Activated CD4-positive, alpha-beta T cell treated with anti-CD3 and anti-CD28 coated beads, Interleukin-10, Interleukin-2, amounts not matched to agents 100 ng/mL and 50 ng/mL, durations not matched to agents 16 hours and 8 hours (primary cell): ENCODE results near the gene IL10RB.
"Not testable (repeated sequence)": the region's sequence is repeated elsewhere in the genome, so short reads cannot be mapped to it uniquely, and the experiment has no call there.

Experiments
- DNase-seq: peaks from one replicate; pipeline ENCODE4 v3.0.0-alpha.2; 2020

Gene IL10RB

DNA sequence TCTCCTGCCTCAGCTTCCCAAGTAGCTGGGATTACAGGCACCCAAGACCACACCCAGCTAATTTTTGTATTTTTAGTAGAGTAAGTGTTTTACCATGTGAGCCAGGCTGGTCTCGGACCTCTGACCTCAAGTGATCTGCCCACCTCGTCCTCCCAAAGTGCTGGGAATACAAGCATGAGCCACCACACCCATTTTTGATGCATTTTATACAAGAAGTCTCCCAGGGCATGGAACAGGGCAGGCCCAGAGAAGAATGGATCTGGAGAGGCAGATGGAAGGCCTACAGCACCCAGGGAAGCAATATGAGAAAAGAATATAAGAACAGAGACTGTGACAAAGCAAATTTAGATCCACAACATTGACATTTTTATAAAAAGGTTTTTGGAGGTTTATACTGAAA lies 39.8 kb downstream of the IL10RB start:
- no peak for DNase-seq

DNA sequence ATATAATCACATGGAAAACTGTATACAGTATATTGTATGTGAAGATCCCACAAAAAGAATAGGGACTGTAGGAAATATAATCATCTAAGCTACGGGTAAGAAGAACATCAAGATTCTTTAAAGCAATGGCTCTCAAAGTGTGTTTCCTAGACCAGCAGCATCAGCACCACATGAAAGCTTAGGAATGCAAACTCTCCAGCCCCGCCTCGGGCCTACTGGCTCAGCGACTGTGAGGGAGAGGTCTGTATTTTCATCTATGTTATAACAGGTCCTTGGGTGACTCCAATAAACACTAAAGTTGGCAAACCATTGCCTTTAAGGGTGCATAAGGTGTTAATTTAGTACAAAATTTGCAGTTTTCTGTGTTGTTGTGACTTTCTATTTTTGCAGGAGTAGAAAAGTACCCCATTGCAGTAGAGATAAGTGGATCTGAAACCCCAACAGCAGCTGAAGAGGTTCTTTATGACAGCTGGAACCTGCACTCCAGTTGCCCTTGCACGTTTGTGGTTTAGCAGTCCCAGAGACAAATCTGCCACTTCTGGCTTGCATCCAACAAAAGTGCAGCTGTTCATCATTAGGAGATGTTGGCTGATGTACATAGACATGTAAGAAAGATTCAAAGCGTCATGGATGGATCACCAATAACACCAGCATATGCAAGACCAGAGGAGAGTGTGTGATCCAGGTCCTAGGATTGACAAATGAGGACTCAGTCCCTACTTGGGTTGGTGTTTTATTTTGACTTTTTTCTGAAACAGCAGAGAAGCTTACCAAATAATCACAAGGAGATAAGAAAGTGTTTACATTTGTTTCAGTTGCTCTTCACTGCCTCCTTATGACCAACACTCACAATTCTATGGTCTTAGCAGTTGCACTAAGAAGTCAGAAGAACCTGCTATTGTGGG lies 42.7 kb downstream of the IL10RB start:
- DNase-seq: peak; percentile 10

DNA sequence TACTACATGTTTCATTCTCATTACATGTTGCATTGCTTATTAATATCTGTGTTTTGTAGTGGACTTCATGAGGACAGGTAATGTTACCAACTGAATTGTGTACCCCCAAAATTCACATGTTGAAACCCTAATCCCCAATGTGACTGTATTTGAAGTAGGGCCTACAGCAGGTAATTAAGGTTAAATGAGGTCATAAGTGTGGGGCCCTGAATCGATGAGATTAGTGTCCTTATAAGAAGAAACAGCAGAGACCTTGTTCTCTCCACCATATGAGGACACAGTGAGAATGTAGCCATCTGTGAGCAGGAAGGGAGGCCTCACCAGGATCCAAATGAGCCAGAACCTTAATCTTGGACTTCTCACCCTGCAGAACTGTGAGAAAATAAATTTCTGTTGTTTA lies 43.6 kb downstream of the IL10RB start:
- DNase-seq: no peak

DNA sequence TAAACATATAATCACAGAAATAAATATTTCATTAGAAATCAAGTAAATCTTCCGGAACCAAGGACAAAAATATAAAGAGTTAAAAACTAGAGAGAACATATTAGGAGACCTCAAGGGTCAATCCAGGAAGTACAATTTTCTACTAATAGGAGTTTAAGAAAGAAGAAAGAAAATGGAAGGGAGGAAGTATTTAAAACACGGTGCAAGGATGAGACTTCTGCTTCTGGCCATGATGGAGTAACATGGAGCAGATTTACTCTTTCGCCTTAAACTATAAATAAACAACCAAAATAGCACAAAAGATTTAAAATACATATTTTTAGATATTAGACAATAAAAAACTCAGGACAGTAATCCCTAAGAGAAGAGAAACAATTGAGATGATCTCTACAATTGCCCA lies 46.0 kb downstream of the IL10RB start:
- DNase-seq: no peak

DNA sequence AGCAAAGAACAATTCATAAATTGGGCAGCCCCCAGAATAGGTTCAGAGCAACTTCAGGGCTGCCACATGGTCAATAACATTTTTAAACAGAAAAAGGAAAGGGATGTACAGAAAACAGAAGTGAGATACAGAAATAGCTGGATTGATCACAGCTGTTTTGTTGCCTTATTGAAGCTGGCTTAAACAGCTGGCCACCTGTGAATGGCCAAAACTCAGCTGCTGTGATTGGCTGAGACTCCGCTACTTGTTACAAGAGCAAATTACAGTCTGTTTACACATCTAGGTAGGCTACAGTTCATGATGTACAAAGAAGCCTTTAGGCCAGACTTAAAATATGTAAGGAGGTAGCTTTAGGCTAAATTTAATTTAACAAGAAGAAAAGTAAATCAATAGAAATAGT lies 47.0 kb downstream of the IL10RB start:
- DNase-seq: no peak

DNA sequence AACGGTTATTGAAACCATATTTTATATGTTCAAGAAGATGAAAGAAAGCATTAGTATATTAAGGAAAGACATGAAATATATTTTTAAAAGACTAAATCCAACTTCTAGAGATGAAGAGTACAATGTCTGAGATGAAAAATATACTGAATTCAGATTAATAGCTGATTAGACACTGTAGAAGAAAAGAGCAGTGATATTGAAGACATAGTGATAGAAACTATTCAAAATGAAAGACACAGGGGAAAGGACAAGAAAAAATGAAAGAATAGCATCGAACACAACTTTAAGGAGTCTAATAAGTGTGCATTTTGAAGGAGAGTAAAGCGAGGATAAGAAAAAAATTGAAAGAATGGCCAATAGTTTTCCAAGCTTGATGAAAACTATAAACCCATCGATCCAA lies 47.4 kb downstream of the IL10RB start:
- DNase-seq: no peak

DNA sequence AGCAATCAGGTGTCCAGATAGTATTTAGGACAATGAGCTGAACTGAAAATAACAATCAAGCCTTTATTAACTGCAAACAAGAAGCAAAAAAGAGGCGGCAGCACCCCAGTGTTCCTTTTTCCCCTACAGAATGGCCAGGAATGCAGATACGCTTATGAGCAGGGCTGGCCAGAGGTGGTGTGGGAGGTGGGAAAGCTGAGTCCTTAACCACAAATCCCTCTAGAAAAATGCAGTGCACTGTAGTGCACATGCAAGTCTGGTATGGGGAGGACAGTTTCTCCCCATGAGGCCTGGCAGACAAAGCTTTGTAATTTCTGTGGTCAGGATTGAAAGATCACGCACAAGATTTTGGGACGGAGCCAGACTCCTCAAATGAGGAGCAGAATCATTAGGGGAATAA lies 47.9 kb downstream of the IL10RB start:
- no peak for DNase-seq

DNA sequence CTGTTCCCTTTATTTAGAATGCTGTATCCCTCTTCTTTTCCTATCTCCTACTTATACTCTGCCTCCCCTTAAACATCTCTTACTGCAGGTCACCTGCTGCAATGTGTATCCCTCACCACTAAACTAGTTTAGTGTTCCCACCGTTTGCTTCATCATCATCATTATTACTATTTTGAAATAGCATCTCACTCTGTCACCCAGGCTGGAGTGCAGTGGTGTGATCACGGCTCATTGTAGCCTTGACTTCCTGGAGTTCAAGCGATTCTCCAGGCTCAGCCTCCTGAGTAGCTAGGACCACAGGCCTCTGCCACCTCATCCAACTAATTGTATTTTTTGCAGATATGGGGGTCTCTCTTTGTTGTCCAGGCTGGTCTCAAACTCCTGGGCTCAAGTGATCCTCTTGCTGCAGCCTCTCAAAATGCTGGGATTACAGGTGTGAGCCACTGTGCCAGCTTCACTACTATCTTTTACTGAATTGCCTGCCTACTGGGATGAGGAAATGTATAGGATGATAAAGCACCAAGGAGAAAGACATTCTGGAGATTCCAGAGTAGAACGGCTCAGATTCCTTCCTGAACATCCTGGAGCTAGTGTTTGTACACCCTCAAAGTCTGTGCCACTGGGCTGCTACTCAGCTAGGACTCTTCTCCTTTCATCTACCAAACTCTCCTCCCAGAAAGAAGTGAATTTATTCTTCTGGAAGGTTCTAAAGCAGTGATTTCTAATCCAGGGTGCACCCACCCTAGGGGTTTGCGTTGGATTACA lies 50.0 kb downstream of the IL10RB start:
- DNase-seq: no peak

DNA sequence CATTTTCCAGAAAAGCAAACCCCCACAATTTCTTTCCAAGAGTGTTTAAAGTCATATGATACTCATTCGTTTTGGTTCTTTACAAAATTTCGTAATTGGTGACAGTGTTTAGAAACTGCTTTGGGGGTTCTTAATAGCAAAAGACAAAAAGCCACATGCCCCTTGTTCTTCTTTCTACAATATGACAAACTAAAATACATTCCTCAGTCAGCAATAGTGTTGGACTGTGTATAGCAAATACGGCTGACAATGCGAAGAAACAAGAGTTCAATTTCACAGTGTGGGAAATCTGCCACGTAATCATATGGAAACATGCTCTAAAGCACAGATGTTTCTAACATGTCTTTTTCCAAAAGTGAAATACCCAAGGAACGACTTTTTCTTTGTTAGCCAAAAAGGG lies 51.0 kb downstream of the IL10RB start:
- DNase-seq: no peak

DNA sequence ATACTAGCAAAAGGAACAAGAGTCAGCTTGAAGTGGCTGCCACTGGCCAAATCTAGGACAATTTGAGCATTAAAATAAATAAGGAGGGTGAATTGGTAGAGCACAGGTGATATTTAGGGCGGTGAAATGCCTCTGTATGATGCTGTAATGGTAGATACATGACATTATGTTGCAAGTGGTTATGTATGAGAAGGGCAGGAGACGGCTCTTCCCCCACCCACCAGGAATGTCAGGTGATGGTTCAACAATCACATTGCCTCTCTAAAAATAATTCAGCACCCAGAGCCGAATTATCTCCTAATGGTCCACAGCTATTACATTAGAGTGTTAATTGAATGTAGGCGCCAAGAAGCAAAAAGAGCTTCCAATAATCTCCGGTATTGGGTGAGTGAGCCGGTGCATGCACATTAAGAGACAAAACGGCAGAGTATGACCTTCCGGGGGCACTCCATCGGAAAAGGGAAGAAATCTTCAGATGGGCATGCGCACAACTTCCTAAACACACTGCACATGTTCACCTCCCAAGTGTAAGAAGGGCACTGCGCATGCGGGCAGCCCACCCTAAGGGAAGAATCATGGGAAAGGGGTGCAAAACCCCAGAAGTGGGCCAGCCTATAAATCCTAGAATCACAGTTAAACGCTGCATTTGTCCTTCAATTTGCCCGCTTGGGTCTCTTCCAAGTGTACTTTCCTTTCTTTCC lies 51.8 kb downstream of the IL10RB start:
- DNase-seq: no peak

DNA sequence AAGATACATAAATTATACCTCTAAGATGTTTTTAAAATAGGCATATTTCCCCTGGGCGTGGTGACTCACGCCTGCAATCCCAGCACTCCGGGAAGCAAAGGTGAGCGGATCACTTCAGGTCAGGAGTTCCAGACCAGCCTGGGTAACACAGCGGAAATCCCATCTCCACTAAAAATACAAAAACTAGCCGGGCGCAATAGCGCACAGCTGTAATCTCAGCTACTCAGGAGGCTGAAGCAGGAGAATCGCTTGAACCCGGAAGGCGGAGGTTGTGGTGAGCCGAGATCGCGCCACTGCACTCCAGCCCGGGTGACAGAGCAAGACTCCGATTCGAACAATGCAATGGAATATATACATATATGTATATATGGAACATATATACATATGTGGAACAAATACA lies 54.8 kb downstream of the IL10RB start:
- not testable (repeated sequence) for DNase-seq

DNA sequence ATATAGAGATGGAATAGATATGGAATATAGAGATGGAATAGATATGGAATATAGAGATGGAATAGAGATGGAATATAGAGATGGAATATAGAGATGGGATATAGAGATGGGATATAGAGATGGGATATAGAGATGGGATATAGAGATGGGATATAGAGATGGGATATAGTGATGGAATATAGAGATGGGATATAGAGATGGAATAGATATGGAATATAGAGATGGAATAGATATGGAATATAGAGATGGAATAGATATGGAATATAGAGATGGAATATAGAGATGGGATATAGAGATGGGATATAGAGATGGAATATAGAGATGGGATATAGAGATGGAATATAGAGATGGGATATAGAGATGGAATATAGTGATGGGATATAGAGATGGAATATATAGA lies 57.4 kb downstream of the IL10RB start:
- DNase-seq: not testable (repeated sequence)

DNA sequence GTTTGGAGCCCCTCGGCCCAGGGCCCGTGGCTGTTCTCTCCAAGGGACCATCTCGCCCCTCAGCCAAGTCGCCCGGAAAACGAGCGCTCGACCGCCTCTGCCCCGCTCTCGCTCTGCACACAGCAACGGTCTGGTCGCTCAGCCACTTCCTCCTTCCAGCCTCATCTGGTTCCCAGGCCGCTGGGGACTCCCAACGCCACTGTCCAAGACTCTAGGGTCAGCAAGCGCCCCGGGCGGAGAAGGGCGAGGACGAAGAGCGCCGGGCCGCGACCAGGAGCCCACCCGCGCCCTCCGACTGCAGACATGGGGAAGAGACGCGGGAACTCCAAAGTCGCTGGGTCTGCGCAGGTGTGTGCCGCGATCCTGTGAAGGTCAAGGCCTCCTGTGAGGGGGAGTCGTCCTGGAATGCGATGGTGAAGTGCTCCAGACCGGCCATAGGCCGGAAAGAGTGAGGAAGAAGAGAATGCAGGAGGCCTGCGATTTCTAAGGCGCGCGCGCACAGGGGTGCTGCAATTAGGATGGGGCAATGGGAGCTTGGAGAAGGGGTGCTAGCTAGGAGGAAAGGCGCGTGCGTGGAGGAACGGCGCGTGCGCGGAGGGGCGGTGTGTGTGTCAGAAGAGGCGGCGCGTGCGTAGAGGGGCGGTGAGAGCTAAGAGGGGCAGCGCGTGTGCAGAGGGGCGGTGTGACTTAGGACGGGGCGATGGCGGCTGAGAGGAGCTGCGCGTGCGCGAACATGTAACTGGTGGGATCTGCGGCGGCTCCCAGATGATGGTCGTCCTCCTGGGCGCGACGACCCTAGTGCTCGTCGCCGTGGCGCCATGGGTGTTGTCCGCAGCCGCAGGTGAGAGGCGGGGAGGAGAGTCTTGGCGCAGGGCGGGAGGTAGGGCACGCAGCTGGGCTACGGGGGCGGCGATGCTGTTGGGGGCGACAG lies 58.4 kb downstream of the IL10RB start, which contains the start of gene IFNAR1:
IFNAR1 (plus strand) TSS at position 680 of the 931 bp plus-strand sequence; CDS start at position 766, 86 bp downstream.
- DNase-seq: peak; percentile 99

DNA sequence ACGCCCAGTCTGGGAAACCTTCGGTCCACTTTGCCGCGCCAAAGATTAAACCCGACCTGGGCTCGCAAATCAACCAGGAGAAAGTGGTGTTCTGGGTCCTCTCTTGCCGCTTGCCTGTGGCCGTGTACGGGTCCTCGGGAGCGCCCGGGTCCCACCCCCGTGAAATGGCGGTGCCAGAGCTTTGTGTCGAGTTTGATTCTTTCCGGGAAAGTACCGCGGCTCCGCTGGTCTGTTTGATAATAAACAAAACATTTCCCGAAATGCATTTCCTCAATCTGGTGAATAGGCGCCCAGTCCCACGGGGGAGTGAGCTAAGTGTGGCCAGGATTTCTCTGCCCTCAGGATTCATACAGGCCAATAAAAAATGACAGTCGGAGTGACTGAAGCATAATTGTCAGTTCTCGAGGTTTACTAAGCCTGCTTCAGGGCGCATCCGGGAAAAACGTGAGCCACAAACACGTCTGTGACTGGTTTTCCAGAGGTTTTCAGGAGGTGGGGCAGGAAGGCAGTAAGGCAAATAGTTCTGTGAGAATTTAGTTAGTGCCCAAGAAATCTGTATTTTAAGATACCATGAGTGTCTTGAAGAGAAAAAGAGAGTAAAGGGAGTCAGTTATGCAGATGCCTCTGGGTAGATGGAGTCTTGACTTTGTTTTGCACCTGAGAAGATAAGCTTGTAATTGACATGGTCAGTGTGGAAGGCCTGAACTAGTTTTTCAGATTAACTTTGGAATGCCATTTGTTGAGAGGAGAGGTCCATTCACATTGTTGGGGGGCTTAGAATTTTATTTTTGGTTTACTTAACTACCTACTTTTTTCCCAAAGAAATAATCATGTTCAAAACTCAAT lies 59.3 kb downstream of the IL10RB start:
- peak; percentile 68 for DNase-seq

DNA sequence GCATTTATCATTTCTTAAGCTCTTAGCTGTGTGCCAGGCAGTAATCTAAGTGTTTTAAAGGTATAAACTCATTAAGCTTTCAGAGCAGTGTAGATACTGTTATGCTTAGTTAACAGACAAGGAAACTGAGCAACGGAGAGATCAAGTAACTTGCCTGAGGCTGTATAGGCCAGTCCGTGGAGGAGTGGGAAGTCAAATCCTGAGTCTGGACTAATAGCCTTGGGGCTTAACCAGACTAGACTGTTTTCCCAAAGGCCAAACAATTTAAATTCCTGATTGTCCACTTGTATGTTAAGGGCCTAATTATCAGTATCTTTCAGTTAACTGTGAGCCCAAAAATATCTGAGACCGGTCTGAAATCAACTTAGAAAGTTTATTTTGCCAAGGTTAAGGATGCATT lies 61.2 kb downstream of the IL10RB start:
- DNase-seq: no peak

DNA sequence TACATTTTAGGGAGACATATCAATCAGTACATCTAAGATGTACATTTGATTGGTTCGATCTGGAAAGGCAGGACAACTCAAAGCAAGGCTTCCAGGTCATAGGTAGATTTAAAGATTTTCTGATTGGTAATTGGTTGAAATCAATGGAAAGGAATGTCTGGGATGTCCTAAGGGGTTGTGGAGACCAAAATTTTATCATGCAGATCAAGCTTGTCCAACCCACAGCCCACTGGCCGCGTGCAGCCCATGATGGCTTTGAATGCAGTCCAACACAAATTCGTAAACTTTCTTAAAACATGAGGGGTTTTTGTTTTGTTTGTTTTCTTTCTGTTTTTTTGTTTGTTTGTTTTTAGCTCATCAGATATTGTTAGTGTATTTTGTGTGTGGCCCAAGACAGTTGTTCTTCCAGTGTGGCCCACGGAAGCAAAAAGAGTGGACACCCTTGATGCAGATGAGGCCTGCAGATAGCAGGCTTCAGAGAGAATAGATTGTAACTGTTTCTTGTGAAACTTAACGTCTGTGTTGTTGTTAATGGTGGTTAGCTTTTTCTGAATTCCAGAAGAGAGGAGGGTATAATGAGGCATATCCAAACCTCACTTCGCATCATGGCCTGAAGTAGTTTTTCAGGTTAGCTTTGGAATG lies 61.7 kb downstream of the IL10RB start:
- no peak for DNase-seq

DNA sequence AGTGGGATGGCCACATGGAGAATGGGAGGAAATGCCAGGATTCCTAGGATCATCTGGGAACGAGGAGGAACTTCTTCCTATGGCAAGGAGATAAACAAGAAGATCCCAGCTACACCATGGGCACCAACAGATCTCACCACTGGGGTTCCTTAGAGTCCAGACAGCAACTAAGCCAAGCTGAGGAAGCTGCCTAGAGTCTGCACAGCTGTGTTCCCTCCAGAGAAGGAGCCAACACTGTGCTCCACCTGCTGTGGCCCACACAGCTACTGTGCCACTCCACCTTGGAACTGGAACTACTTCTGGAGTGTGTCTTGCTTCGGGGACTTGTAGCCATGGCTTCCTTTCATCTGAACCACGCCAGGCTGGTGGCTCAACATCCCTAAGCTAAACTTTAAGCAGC lies 64.6 kb downstream of the IL10RB start:
- no peak for DNase-seq

DNA sequence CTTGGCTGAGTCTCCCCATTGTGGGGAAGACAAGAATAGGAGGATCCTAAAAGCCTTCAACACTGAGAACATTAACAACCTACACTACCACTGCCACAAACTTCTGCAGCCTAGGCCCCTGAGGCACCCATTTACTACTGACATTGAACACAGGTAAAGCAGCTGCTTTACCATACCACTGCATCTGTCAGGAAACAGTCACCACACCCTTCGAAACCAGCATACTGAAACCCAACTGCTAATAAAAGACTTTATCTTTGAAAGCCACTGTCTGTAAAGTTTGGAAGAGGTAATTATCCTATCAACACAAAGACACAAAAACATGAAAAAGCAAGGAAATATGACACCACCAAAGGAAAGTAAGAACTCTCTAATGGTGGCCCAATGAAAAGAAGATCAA lies 66.0 kb downstream of the IL10RB start:
- peak; percentile 9 for DNase-seq

DNA sequence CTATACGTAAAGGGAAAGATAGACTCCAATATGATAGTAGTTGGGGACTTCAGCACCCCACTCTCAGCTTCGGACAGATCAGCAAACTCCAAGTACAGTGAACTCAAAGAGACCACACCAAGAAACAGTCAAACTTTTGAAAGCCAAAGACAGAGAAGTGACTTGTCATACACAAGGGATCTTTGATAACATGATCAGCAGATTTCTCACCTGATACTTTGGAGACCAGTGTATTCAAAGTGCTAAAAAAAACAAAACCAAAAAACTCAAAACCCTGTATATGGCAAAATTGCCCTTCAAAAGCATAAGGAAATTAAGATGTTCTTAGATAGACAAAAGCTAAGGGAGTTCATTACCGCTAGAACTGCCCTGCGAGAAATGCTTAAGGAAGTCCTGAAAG lies 68.0 kb downstream of the IL10RB start:
- no peak for DNase-seq

DNA sequence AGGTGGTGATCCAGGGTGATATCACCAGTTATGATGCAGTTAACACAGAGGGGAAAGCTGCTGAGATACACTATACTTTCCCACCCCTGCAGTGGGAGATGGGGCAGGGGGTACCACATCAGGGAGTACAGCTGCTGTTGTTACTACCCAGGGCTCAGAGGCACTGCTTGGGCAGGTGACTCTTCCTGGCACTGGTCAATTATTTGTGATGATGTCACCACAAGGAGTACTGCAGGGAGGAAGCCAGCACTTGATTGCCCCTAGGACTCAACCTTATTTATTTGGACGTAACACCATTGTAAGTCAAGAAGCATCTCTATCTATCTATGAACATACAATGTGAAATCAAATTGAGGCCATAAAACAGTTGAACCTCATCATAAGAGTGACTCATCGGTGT lies 68.7 kb downstream of the IL10RB start:
- no peak for DNase-seq

DNA sequence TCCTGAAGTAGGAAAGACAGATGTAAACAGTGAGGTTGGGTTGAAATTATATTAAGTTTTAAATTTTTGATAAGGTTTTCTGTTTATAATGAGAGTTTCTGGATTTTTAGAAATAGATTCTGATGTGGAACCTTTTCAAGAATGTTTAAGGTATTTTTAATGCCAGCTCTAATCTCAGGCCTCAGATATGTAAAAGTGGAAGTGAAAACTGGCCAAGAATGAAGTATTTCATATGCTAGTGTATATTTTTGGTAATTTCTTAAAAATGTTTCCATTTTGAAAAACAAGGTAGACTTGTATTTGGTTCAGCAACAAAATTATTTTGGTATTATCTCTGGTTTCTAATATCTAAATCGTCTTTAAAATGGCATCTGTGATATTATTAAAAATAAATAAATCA lies 73.0 kb downstream of the IL10RB start:
- DNase-seq: no peak
